Ishikawa (cell line): ENCODE results near the gene TRIM54.

Experiments
- CEBPB ChIP-seq: IDR thresholded peaks from 2 replicates; pipeline ENCODE4 v1.6.1; 2012
- CREB1 ChIP-seq: IDR thresholded peaks from 2 replicates; pipeline ENCODE4 v1.6.1; 2012; ENCODE audit warnings: low read depth
- EGR1 ChIP-seq: IDR thresholded peaks from 2 replicates; pipeline ENCODE4 v1.6.1; 2012
- EP300 ChIP-seq: IDR thresholded peaks from 2 replicates; pipeline ENCODE4 v1.6.1; 2012; ENCODE audit warnings: borderline replicate concordance
- FOXM1 ChIP-seq: IDR thresholded peaks from 2 replicates; pipeline ENCODE4 v1.6.1; 2012; ENCODE audit warnings: low read depth, borderline replicate concordance
- NFIC ChIP-seq: IDR thresholded peaks from 2 replicates; pipeline ENCODE4 v1.6.1; 2012
- RAD21 ChIP-seq: IDR thresholded peaks from 2 replicates; pipeline ENCODE4 v1.6.1; 2012; ENCODE audit warnings: low read depth
- TAF1 ChIP-seq: IDR thresholded peaks from 2 replicates; pipeline ENCODE4 v1.6.1; 2012; ENCODE audit warnings: low read depth, mild to moderate bottlenecking
- TCF12 ChIP-seq: IDR thresholded peaks from 2 replicates; pipeline ENCODE4 v1.6.1; 2012; ENCODE audit warnings: low read depth
- TEAD4 ChIP-seq: IDR thresholded peaks from 2 replicates; pipeline ENCODE4 v1.6.1; 2012
- YY1 ChIP-seq: IDR thresholded peaks from 2 replicates; pipeline ENCODE4 v1.6.1; 2012; ENCODE audit warnings: low read depth
- ZBTB7A ChIP-seq: IDR thresholded peaks from 2 replicates; pipeline ENCODE4 v1.6.1; 2012; ENCODE audit warnings: low read depth
- TF ChIP-seq, protein P1 (sequence below): IDR thresholded peaks from 2 replicates; pipeline ENCODE4 v1.6.1; 2012
- TF ChIP-seq, protein P2 (sequence below): IDR thresholded peaks from 2 replicates; pipeline ENCODE4 v1.6.1; 2012; ENCODE audit warnings: low read depth, mild to moderate bottlenecking
- TF ChIP-seq, protein P3 (sequence below): IDR thresholded peaks from 2 replicates; pipeline ENCODE4 v1.6.1; 2012

TRIM54 gene

DNA sequence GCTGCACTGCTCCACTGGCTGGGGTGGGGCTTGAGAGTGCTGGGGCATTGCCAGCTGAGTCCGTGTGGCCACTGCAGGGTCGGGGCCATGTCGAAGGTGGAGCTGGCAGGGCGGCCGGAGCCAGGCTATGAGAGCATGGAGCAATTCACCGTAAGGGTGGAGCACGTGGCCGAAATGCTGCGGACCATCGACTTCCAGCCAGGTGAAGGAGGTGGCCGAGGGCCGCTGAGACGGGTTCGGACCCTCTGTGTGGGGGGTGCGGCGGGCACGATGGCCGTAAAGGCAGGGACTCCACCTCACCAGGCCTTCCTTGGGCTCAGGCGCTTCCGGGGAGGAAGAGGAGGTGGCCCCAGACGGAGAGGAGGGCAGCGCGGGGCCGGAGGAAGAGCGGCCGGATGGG, 23.9 kb downstream of the TRIM54 start:
- TF ChIP-seq, protein P1, sequence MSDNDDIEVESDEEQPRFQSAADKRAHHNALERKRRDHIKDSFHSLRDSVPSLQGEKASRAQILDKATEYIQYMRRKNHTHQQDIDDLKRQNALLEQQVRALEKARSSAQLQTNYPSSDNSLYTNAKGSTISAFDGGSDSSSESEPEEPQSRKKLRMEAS: peak; percentile 23; the same call in 1 of the 2 replicates
- TF ChIP-seq CEBPB (no peak), EP300 (no peak), FOXM1 (no peak)

DNA sequence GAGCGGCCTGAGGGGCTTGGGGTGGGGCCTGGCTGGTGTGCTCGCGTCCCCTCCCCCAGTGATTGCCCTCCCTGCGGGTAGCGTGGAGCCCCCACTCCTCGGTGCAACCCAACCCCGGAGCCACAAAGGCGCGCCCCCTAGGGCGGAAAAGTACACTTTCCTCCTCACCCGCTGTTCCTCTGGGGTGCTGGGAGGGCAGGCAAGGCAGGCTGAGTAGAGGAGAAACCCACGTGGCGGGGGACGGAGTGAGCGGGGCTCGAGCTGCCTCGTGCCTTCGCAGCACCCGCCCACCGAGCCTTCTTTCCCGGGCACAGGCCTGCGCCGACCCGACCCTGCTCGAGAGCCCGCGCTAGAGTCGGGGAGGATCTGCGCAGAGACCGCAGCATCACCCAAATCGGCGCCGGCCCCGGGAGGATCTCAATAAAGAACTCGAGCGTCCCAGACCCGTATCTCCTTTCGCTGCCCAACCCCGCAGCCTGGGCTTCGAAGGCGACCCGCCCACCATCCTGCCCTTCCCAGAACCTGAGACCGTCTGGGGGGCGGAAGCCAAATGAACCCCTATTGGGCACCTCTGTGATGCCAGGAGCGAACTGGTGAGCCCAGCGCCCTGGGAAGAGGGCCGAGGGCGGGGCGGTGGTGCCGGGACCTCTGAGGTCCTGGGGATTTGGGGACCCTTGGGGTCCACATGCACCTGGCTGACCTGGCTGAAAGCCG, 24.5 kb downstream of the TRIM54 start:
- TF ChIP-seq YY1: no peak
- no peak for TF ChIP-seq RAD21
- no peak for TF ChIP-seq TCF12

DNA sequence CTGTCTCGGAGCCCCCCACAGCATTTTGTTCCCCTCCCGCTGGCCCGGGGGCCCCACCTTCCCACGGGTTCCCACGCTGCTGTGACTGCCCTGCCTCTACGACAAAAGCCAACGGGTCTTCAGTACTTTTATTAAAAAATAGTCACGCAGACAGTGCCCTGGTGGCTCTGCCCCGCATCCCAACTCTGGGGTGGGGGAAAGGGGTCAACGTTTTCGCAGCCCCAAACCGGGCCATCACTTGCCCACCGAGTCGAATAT, 25.0 kb downstream of the TRIM54 start:
- TF ChIP-seq EP300 (no peak), FOXM1 (no peak), YY1 (no peak), TAF1 (no peak), RAD21 (no peak), TCF12 (no peak)
- TF ChIP-seq, protein P2, sequence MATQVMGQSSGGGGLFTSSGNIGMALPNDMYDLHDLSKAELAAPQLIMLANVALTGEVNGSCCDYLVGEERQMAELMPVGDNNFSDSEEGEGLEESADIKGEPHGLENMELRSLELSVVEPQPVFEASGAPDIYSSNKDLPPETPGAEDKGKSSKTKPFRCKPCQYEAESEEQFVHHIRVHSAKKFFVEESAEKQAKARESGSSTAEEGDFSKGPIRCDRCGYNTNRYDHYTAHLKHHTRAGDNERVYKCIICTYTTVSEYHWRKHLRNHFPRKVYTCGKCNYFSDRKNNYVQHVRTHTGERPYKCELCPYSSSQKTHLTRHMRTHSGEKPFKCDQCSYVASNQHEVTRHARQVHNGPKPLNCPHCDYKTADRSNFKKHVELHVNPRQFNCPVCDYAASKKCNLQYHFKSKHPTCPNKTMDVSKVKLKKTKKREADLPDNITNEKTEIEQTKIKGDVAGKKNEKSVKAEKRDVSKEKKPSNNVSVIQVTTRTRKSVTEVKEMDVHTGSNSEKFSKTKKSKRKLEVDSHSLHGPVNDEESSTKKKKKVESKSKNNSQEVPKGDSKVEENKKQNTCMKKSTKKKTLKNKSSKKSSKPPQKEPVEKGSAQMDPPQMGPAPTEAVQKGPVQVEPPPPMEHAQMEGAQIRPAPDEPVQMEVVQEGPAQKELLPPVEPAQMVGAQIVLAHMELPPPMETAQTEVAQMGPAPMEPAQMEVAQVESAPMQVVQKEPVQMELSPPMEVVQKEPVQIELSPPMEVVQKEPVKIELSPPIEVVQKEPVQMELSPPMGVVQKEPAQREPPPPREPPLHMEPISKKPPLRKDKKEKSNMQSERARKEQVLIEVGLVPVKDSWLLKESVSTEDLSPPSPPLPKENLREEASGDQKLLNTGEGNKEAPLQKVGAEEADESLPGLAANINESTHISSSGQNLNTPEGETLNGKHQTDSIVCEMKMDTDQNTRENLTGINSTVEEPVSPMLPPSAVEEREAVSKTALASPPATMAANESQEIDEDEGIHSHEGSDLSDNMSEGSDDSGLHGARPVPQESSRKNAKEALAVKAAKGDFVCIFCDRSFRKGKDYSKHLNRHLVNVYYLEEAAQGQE: no peak
- TF ChIP-seq, protein P3, sequence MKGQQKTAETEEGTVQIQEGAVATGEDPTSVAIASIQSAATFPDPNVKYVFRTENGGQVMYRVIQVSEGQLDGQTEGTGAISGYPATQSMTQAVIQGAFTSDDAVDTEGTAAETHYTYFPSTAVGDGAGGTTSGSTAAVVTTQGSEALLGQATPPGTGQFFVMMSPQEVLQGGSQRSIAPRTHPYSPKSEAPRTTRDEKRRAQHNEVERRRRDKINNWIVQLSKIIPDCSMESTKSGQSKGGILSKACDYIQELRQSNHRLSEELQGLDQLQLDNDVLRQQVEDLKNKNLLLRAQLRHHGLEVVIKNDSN: no peak

DNA sequence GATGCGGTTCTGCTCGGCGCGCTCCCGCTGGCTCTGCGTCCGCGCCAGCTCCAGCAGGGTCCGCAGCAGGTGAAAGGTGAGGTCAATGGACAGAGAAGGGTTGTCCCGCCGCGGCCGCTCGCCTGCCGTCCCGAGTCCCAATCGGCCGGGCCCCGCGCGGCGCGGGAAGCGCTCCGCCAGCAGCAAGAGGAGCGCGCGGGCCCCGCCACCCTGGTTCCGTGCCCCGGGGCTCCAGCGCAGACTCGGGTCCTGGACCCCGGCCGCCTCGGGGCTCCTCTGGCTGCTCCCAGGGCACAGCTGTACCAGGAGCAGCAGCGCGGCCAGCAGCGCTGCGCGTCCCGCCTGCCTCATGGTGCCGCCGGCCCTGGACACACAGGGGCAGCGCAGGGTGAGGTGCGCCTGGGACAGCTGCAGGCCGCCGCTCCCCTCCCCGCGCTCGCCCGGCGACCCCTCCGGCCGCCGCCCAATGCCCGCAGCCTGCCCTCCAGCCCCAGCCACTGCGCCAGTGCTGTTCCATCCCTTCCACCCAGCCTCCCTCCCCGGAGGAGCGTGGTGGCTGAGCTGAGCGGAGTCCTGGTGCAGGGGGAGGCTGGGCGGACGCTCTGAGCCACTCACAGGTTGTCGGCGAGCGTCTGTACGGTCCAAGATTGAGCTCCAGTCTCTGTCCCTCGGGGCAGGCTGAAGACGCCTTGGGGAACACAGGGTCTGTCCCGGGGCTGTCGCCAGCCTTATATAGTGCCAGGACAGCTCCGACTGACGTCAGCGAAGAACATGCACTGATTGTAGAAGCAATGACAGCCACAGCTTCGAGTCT, 25.5 kb downstream of the TRIM54 start:
- TF ChIP-seq, protein P1: no peak
- TF ChIP-seq, protein P3: no peak
- TF ChIP-seq CREB1 (no peak), TCF12 (no peak), TAF1 (no peak), EGR1 (no peak), YY1 (no peak), FOXM1 (no peak), ZBTB7A (no peak), CEBPB (no peak), NFIC (no peak), EP300 (no peak)
- TF ChIP-seq, protein P2: no peak

DNA sequence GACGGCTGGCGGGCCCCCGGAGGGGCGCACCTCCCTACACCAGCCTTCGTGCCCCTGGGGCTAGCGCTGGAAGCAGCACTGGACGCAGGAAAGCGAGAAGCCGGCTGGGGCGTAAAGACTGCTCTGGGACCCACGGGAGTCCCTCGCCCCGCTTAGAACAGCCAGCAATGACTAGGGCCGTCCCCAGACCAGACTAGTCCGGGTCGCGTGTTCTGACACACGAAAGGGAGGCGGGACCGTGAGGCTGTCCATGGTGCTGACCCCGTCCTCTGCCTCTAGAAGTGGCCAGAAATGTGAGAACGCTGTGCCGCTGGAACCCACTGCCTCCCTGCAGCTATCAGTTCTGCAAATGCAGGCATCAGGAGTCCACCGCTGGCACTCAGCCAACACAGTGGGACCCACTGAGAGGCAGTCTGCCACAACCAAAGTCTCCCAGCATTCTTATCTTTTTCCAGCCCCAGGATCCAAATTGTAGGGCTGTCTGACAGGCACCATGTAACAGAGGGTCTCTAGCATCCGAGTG, 26.2 kb downstream of the TRIM54 start, which contains the start of gene UCN:
TSS of gene UCN (minus strand) at position 87 of the 523 bp plus-strand sequence. CDS start 550 bp downstream, outside the sequence.
- TF ChIP-seq EGR1: no peak
- TF ChIP-seq, protein P2: peak; percentile 95
- TF ChIP-seq NFIC: peak; percentile 47
- no peak for TF ChIP-seq TEAD4
- TF ChIP-seq CEBPB: no peak
- TF ChIP-seq, protein P1: peak; percentile 67; the same call in 1 of the 2 replicates
